GM12873 (cell line): ENCODE measurements around the gene XPNPEP3.

Experiments used
- CTCF ChIP-seq: IDR thresholded peaks from 2 replicates; pipeline ENCODE4 v1.5.1; 2012; ENCODE audit warnings: low read depth, mild to moderate bottlenecking, moderate library complexity, low read length, control low read depth; ENCODE audit not compliant: insufficient read depth; ENCODE audit errors: missing control alignments

XPNPEP3 gene

DNA sequence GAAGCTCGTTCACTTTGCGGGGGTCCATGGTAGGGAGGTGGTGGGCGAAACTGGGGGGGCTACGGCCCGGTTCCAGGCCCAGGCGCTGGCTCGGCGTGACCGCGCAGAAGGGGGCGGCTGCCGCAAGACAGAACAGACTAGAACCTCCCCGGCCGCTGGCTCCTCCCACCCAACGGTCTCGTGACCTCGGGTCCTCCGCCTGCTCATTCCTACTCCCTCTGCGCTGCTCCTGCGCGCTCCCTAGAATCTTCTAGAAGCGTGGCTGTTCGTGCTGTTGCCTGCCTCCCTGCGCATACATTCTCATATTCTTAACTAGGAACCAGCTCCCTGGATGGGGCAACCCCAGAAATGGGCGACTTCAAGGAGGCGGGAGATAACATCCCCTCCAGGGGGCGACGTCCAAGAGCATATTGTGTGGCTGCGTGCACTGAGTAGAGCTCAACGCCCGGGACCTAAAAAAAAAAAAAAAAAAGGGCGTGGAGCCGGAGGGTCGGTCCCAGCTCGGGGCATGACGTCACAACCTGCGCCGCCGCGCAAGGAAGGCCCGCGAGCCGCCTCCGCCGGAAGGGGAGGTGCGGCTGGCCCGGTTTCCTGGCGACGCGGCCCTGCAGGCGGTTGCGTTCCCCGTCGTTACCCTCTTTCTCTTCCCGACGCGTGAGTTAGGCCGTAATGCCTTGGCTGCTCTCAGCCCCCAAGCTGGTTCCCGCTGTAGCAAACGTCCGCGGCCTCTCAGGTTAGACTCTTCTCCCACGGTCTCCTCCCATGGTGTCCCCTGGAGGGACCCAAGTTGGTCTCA is at the start of gene XPNPEP3, which contains the start of gene ST13:
Gene XPNPEP3 (plus strand): TSS at position 636 of the 796 bp plus-strand sequence. CDS start 34 bp downstream, at position 670.
Gene ST13 (minus strand): TSS at position 127 of the 796 bp plus-strand sequence. CDS start 99 bp downstream, at position 28.
- peak; percentile 12 for TF ChIP-seq CTCF

DNA sequence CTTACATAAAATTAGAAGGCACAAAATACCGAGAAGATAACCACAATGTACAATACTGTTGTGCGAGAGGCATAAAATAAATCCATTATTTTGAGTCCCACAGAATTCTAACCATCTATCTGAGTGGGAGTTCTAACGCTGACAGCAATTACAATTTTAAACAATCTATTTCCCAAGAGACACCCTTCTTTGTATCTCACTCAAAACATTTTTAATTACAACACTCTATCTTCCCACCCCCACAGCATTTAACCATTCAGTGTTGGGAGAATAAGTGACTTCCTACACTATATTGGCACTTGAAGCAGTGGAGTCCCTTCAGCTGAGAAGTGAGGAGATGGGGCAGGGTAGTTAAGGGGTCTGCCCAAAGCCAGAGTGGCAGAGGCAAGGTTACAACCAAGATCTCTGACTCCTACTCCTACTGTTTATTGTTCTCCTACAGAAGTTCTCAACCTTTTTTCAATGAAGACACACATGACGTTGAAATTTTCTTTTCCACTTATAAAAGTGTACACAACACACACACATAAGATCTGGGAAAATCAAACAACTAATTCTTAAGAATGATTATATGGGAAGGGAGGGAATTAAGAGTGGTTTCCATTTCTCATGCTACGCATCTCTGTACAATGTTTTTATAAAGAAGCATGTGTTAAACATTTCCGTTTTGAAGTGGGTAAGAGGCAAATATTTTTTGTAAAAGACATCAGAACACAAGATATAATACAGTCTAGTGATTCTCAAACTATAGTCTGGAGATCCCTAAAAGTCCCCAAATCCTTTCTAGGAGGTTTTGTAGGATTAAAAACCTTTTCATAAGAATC is 48.7 kb upstream of the XPNPEP3 start:
- TF ChIP-seq CTCF: no peak

- TF ChIP-seq CTCF: no peak
These were observed 43.0 kb upstream of the XPNPEP3 start for GRCh38 chr22:40813912-40814315.

GRCh38 chr22:40817737-40818136 is 39.2 kb upstream of the XPNPEP3 start:
- TF ChIP-seq CTCF: no peak

- TF ChIP-seq CTCF: no peak
These were observed 38.7 kb upstream of the XPNPEP3 start for GRCh38 chr22:40818192-40818746.

- peak; percentile 66 for TF ChIP-seq CTCF
These were observed 38.0 kb upstream of the XPNPEP3 start, which contains the start of gene SLC25A17 for GRCh38 chr22:40818747-40819598. Gene SLC25A17 (minus strand): TSS chr22:40819346. CDS start chr22:40819248, 98 bp downstream.
